SH-SY5Y (cell line): Measurements from ENCODE around the gene RIC1.

Source experiments
- GATA2 ChIP-seq: IDR thresholded peaks from 2 replicates; pipeline ENCODE4 v1.6.1; 2011; ENCODE audit warnings: mild to moderate bottlenecking, low read depth, low read length
- GATA3 ChIP-seq: IDR thresholded peaks from 2 replicates; pipeline ENCODE4 v1.6.1; 2011; ENCODE audit warnings: low read depth, mild to moderate bottlenecking, low read length, moderate library complexity

- TF ChIP-seq GATA2 (no peak), GATA3 (no peak)
Measured at GRCh38 chr9:5650356-5651105, 21.6 kb downstream of the RIC1 start.
